GM12875 (cell line): Measurements from ENCODE around the gene TMEM89.

Source experiments
- H3K4me3 ChIP-seq: one replicate; pipeline ENCODE4 v1.5.1; 2011; ENCODE audit warnings: low read depth, low read length, control low read depth
- CTCF ChIP-seq: IDR thresholded peaks from 2 replicates; pipeline ENCODE4 v1.5.1; 2011; ENCODE audit warnings: low read depth, mild to moderate bottlenecking, control low read depth, inconsistent platforms, low read length, moderate library complexity, borderline replicate concordance; ENCODE audit not compliant: insufficient read depth

The TMEM89 gene

GRCh38 chr3:48652923-48653715 is 31.6 kb upstream of the TMEM89 start:
- no peak for TF ChIP-seq CTCF
- H3K4me3 ChIP-seq = no peak overlapping the region

GRCh38 chr3:48651771-48652170 is 30.2 kb upstream of the TMEM89 start:
- TF ChIP-seq CTCF = no peak

GRCh38 chr3:48650723-48651122 is 29.2 kb upstream of the TMEM89 start:
- no peak for TF ChIP-seq CTCF
- H3K4me3 ChIP-seq = no peak overlapping the region

More at GRCh38 chr3:48651771-48652170, 30.2 kb upstream of the TMEM89 start:
- no peak overlapping the region for H3K4me3 ChIP-seq

- H3K4me3 ChIP-seq = no peak overlapping the region
- no peak for TF ChIP-seq CTCF
Observed at GRCh38 chr3:48648188-48648850, 26.8 kb upstream of the TMEM89 start.

- TF ChIP-seq CTCF = no peak
- H3K4me3 ChIP-seq = no peak overlapping the region
Observed at GRCh38 chr3:48647714-48648113, 26.1 kb upstream of the TMEM89 start.

GRCh38 chr3:48644898-48645760 is 23.6 kb upstream of the TMEM89 start:
- no peak for TF ChIP-seq CTCF
- no peak overlapping the region for H3K4me3 ChIP-seq
